ENCODE measurements around the gene EPOP. TPM values are rescaled to one million over a fixed set of nuclear protein-coding genes. Genes with fewer than 3 reads are reported as not detected.

EPOP gene
- total and polyA plus RNA-seq, 4 donors = 0.40 to 2.8 (median 2.2) TPM

- Histone ChIP-seq H3K4me3 (no peak overlapping the region), H3K27ac (ENCODE audit: low read depth in 1 of 2, low read length in 1 of 2) (no peak overlapping the region), H3K36me3 (ENCODE audit: control insufficient read depth in 4 of 4, insufficient read depth in 4 of 4, low read length in 4 of 4) (peaks cover 5 to 57% (median 29%) of the 10 kb centered on the region in 4 donors), H3K27me3 (ENCODE audit: control insufficient read depth in 3 of 3, insufficient read depth in 3 of 3, low read length in 2 of 3) (no peaks in the 10 kb centered on the region), H3K9me3 (ENCODE audit: control insufficient read depth in 4 of 4, insufficient read depth in 3 of 4, low read length in 3 of 4) (no peaks in the 10 kb centered on the region), H3K9ac (ENCODE audit: insufficient read depth in 1 of 2, low read length in 2 of 2) (no peak overlapping the region), H3K4me1 (ENCODE audit: control insufficient read depth in 5 of 5, insufficient read depth in 5 of 5, low read length in 5 of 5) (peaks cover 0 to 14% (median 6%) of the 10 kb centered on the region in 5 donors)
- TF ChIP-seq CTCF (IDR thresholded peaks at IDR 0.05; ENCODE audit: control extremely low read depth, extremely low read depth) = no peak
- ATAC-seq (ENCODE audit: insufficient read depth, low FRiP score) = no peak
- 89 to 90% methylated on average over 3 of the region's 3 CpGs for WGBS, 2 donors
- no peak for DNase-seq
Measured at GRCh38 chr17:38710604-38710962, 35.8 kb upstream of the EPOP start.

- no peak overlapping the region for H3K27ac ChIP-seq (ENCODE audit: low read depth in 1 of 2, low read length in 1 of 2)
- 78 to 89% methylated on average over 13 of the region's 13 CpGs for WGBS, 2 donors
- no peaks in the 10 kb centered on the region for H3K9me3 ChIP-seq (ENCODE audit: control insufficient read depth in 4 of 4, insufficient read depth in 3 of 4, low read length in 3 of 4)
- no peaks in the 10 kb centered on the region for H3K27me3 ChIP-seq (ENCODE audit: control insufficient read depth in 3 of 3, insufficient read depth in 3 of 3, low read length in 2 of 3)
- DNase-seq (peak in 2 of 3 donors; percentile 35 to 55), ATAC-seq (ENCODE audit: insufficient read depth, low FRiP score) (no peak)
- peaks cover 0 to 14% (median 6%) of the 10 kb centered on the region in 5 donors for H3K4me1 ChIP-seq (ENCODE audit: control insufficient read depth in 5 of 5, insufficient read depth in 5 of 5, low read length in 5 of 5)
- no peak overlapping the region for H3K4me3 ChIP-seq
- no peak for TF ChIP-seq CTCF (IDR thresholded peaks at IDR 0.05; ENCODE audit: control extremely low read depth, extremely low read depth)
- no peak overlapping the region for H3K9ac ChIP-seq (ENCODE audit: insufficient read depth in 1 of 2, low read length in 2 of 2)
- H3K36me3 ChIP-seq (ENCODE audit: control insufficient read depth in 4 of 4, insufficient read depth in 4 of 4, low read length in 4 of 4) = peaks cover 4 to 52% (median 24%) of the 10 kb centered on the region in 4 donors
Measured at GRCh38 chr17:38709864-38710603, 35.3 kb upstream of the EPOP start.

GRCh38 chr17:38709104-38709820 lies 34.5 kb upstream of the EPOP start:
- peaks cover 4 to 47% (median 22%) of the 10 kb centered on the region in 4 donors for H3K36me3 ChIP-seq (ENCODE audit: control insufficient read depth in 4 of 4, insufficient read depth in 4 of 4, low read length in 4 of 4)
- no peak overlapping the region for H3K4me3 ChIP-seq
- WGBS, 2 donors = 93 to 94% methylated on average over 18 of the region's 18 CpGs
- peaks cover 0 to 17% (median 6%) of the 10 kb centered on the region in 5 donors for H3K4me1 ChIP-seq (ENCODE audit: control insufficient read depth in 5 of 5, insufficient read depth in 5 of 5, low read length in 5 of 5)
- no peak overlapping the region for H3K27ac ChIP-seq (ENCODE audit: low read depth in 1 of 2, low read length in 1 of 2)
- H3K9me3 ChIP-seq (ENCODE audit: control insufficient read depth in 4 of 4, insufficient read depth in 3 of 4, low read length in 3 of 4) = no peaks in the 10 kb centered on the region
- no peak for TF ChIP-seq CTCF (IDR thresholded peaks at IDR 0.05; ENCODE audit: control extremely low read depth, extremely low read depth)
- no peak for DNase-seq
- H3K9ac ChIP-seq (ENCODE audit: insufficient read depth in 1 of 2, low read length in 2 of 2) = no peak overlapping the region
- no peak for ATAC-seq (ENCODE audit: insufficient read depth, low FRiP score)
- H3K27me3 ChIP-seq (ENCODE audit: control insufficient read depth in 3 of 3, insufficient read depth in 3 of 3, low read length in 2 of 3) = no peaks in the 10 kb centered on the region

Measured in lung (tissue), 12 donors.